ENCODE data around the gene GLRX2.
"Not testable (repeated sequence)": the region's sequence is repeated elsewhere in the genome, so short reads cannot be mapped to it uniquely, and the experiment has no call there.

The GLRX2 gene

GRCh38 chr1:193066606-193067005 is 38.6 kb downstream of the GLRX2 start:
- no peak for DNase-seq

GRCh38 chr1:193065954-193066353 is 39.3 kb downstream of the GLRX2 start:
- DNase-seq: no peak

GRCh38 chr1:193062698-193063463 is 42.3 kb downstream of the GLRX2 start:
- DNase-seq: no peak

- DNase-seq: no peak
These were observed 44.3 kb downstream of the GLRX2 start for GRCh38 chr1:193060938-193061337.

- DNase-seq: no peak
These were observed 44.8 kb downstream of the GLRX2 start for GRCh38 chr1:193060406-193060805.

- no peak for DNase-seq
These were observed 45.2 kb downstream of the GLRX2 start for GRCh38 chr1:193060115-193060403.

GRCh38 chr1:193059282-193060114 is 45.7 kb downstream of the GLRX2 start, which contains the start of the genes RO60 and UCHL5:
Gene RO60, plus strand, starts transcription at chr1:193059612. Its CDS starts 9,443 bp downstream, at chr1:193069055.
Gene UCHL5, minus strand, starts transcription at chr1:193059360. Its CDS starts 100 bp downstream, at chr1:193059260.
- DNase-seq: peak; percentile 78 to 100 (median 96)

GRCh38 chr1:193058529-193059281 is 46.5 kb downstream of the GLRX2 start:
- DNase-seq: peak in 18 of 51 donors; percentile 5 to 59 (median 24)

- no peak for DNase-seq
These were observed 51.0 kb downstream of the GLRX2 start for GRCh38 chr1:193054169-193054675.

- DNase-seq: not testable (repeated sequence)
These were observed 56.3 kb downstream of the GLRX2 start for GRCh38 chr1:193048913-193049312.

All from hypothalamus (tissue), 51 donors.